ENCODE measurements around the gene ERCC4.

The ERCC4 gene

GRCh38 chr16:13906168-13907089 lies 13.5 kb upstream of the ERCC4 start:
- Mint-ChIP-seq H3K4me3 (no peak overlapping the region), H3K27ac (no peak overlapping the region), H3K36me3 (ENCODE audit: low read depth) (no peaks in the 10 kb centered on the region), H3K9me3 (peaks cover 19% of the 10 kb centered on the region), H3K27me3 (ENCODE audit: low read depth) (peaks cover 11% of the 10 kb centered on the region), H3K4me1 (peaks cover 16% of the 10 kb centered on the region)
- no peak for TF ChIP-seq CTCF (IDR thresholded peaks at IDR 0.05; ENCODE audit: unreplicated experiment in 3 of 3)

GRCh38 chr16:13907431-13907830 lies 12.5 kb upstream of the ERCC4 start:
- peaks cover 16% of the 10 kb centered on the region for H3K4me1 Mint-ChIP-seq
- H3K9me3 Mint-ChIP-seq, result peaks cover 20% of the 10 kb centered on the region
- TF ChIP-seq CTCF (IDR thresholded peaks at IDR 0.05; ENCODE audit: unreplicated experiment in 3 of 3), result no peak
- H3K27ac Mint-ChIP-seq, result no peak overlapping the region
- no peaks in the 10 kb centered on the region for H3K36me3 Mint-ChIP-seq (ENCODE audit: low read depth)
- H3K4me3 Mint-ChIP-seq, result no peak overlapping the region
- peaks cover 11% of the 10 kb centered on the region for H3K27me3 Mint-ChIP-seq (ENCODE audit: low read depth)

GRCh38 chr16:13909069-13909468 lies 10.9 kb upstream of the ERCC4 start:
- Mint-ChIP-seq H3K4me1 (no peaks in the 10 kb centered on the region), H3K27ac (no peak overlapping the region), H3K27me3 (ENCODE audit: low read depth) (peaks cover 18% of the 10 kb centered on the region), H3K4me3 (no peak overlapping the region), H3K9me3 (peaks cover 19% of the 10 kb centered on the region), H3K36me3 (ENCODE audit: low read depth) (no peaks in the 10 kb centered on the region)
- no peak for TF ChIP-seq CTCF (IDR thresholded peaks at IDR 0.05; ENCODE audit: unreplicated experiment in 3 of 3)

- peaks cover 19% of the 10 kb centered on the region for H3K9me3 Mint-ChIP-seq
- no peak overlapping the region for H3K4me3 Mint-ChIP-seq
- no peaks in the 10 kb centered on the region for H3K4me1 Mint-ChIP-seq
- no peak for TF ChIP-seq CTCF (IDR thresholded peaks at IDR 0.05; ENCODE audit: unreplicated experiment in 3 of 3)
- peaks cover 18% of the 10 kb centered on the region for H3K27me3 Mint-ChIP-seq (ENCODE audit: low read depth)
- no peaks in the 10 kb centered on the region for H3K36me3 Mint-ChIP-seq (ENCODE audit: low read depth)
- peak overlapping the region in 1 of 3 experiments; percentile 41 for H3K27ac Mint-ChIP-seq
Observed at GRCh38 chr16:13909872-13910303, 10.1 kb upstream of the ERCC4 start.

GRCh38 chr16:13911306-13911705 lies 8.6 kb upstream of the ERCC4 start:
- Mint-ChIP-seq H3K4me3 (no peak overlapping the region), H3K4me1 (no peaks in the 10 kb centered on the region), H3K9me3 (peaks cover 15% of the 10 kb centered on the region), H3K27me3 (ENCODE audit: low read depth) (peaks cover 18% of the 10 kb centered on the region), H3K36me3 (ENCODE audit: low read depth) (no peaks in the 10 kb centered on the region), H3K27ac (no peak overlapping the region)
- no peak for TF ChIP-seq CTCF (IDR thresholded peaks at IDR 0.05; ENCODE audit: unreplicated experiment in 3 of 3)

- Mint-ChIP-seq H3K27ac (no peak overlapping the region), H3K9me3 (peaks cover 15% of the 10 kb centered on the region), H3K36me3 (ENCODE audit: low read depth) (no peaks in the 10 kb centered on the region), H3K4me1 (no peaks in the 10 kb centered on the region), H3K4me3 (no peak overlapping the region), H3K27me3 (ENCODE audit: low read depth) (peaks cover 18% of the 10 kb centered on the region)
- TF ChIP-seq CTCF (IDR thresholded peaks at IDR 0.05; ENCODE audit: unreplicated experiment in 3 of 3), result no peak
Observed at GRCh38 chr16:13911871-13912270, 8.1 kb upstream of the ERCC4 start.

Measured in nephron (organoid).